Measurements from ENCODE around the gene YPEL2. TPM values are rescaled to one million over a fixed set of nuclear protein-coding genes. Genes with fewer than 3 reads are reported as not detected.

The YPEL2 gene
- total RNA-seq, 1 experiment from 2014 or later, result 0.98 TPM

GRCh38 chr17:59362811-59363205 lies 31.4 kb downstream of the YPEL2 start:
- Histone ChIP-seq H3K9me3 (ENCODE audit: control insufficient read depth, low read depth, low read length) (no peaks in the 10 kb centered on the region), H3K79me2 (ENCODE audit: insufficient read depth, low read length) (no peaks in the 10 kb centered on the region), H3K23ac (ENCODE audit: insufficient read length, low read depth, low read length) (no peak overlapping the region), H4K8ac (replicated peaks; ENCODE audit: insufficient read length, low read depth, low read length) (no peak overlapping the region), H2BK5ac (ENCODE audit: insufficient read length, low read length) (no peak overlapping the region), H4K5ac (ENCODE audit: insufficient read length, low read depth, low read length) (no peak overlapping the region), H2AK5ac (ENCODE audit: insufficient read length, low read length) (no peak overlapping the region), H3K27ac (ENCODE audit: insufficient read length, low read depth, low read length) (no peak overlapping the region), H3K79me1 (ENCODE audit: insufficient read depth, low read depth, low read length, poor library complexity, severe bottlenecking) (no peaks in the 10 kb centered on the region), H3K4me1 (ENCODE audit: insufficient read depth, low read length) (peaks cover 12% of the 10 kb centered on the region; the same call in 1 of the 2 replicates), H3K4ac (ENCODE audit: low read depth, low read length) (no peak overlapping the region), H3K9ac (ENCODE audit: extremely low read depth, insufficient read length, low read length) (no peak overlapping the region), H2BK12ac (ENCODE audit: insufficient read length, low read depth, low read length) (no peak overlapping the region), H2AFZ (ENCODE audit: low read length) (no peak overlapping the region), H3T11ph (ENCODE audit: low read length) (no peak overlapping the region), H3K23me2 (ENCODE audit: insufficient read length, low read depth, low read length, poor library complexity, severe bottlenecking) (no peaks in the 10 kb centered on the region), H3K18ac (ENCODE audit: insufficient read length, low read depth, low read length) (no peak overlapping the region), H4K91ac (ENCODE audit: insufficient read length, low read depth, low read length) (no peak overlapping the region), H3K56ac (ENCODE audit: insufficient read length, low read depth, low read length) (no peak overlapping the region), H2BK15ac (ENCODE audit: low read depth, low read length) (no peak overlapping the region), H3K14ac (ENCODE audit: insufficient read depth, low read length) (0 out of 2 replicates have a peak overlapping the region, but pooled peaks have one; percentile 61), H3K27me3 (ENCODE audit: insufficient read depth, low read length) (no peaks in the 10 kb centered on the region), H2BK120ac (ENCODE audit: low read depth, low read length, poor library complexity, severe bottlenecking) (no peak overlapping the region), H2BK20ac (ENCODE audit: low read depth, low read length, poor library complexity, severe bottlenecking) (no peak overlapping the region), H4K20me1 (ENCODE audit: control insufficient read depth, insufficient read depth, insufficient read length) (no peaks in the 10 kb centered on the region), H3K4me2 (ENCODE audit: insufficient read depth, insufficient read length, low read length) (no peak overlapping the region)
- DNase-seq, result no peak
- Mint-ChIP-seq H3K27me3 (ENCODE audit: low read depth) (no peaks in the 10 kb centered on the region), H3K4me1 (peaks cover 42 to 46% of the 10 kb centered on the region in 2 experiments), H3K9me3 (no peaks in the 10 kb centered on the region), H3K27ac (no peak overlapping the region), H3K36me3 (ENCODE audit: insufficient read depth in 1 of 3, low read depth in 3 of 3) (no peaks in the 10 kb centered on the region), H3K4me3 (no peak overlapping the region)
- no peak for TF ChIP-seq CTCF (conservative IDR thresholded peaks at IDR 0.05)
- WGBS (ENCODE audit: extremely low coverage, insufficient read length, low lambda C conversion rate), result no CpG with 5 or more reads among the region's 2 CpGs
